Measurements from ENCODE around the gene NYNRIN. TPM values are rescaled to one million over a fixed set of nuclear protein-coding genes. Genes with fewer than 3 reads are reported as not detected.

The NYNRIN gene
- total RNA-seq, 2 donors from 2014 or later = 13.0 to 26.7 TPM

GRCh38 chr14:24415421-24416253 is 16.8 kb downstream of the NYNRIN start:
- no peaks in the 10 kb centered on the region for H3K9me3 ChIP-seq
- H3K4me1 ChIP-seq = peaks cover 4% of the 10 kb centered on the region
- H3K36me3 ChIP-seq = no peaks in the 10 kb centered on the region
- H3K27me3 ChIP-seq = no peaks in the 10 kb centered on the region
- intact Hi-C loops (cut with DNase I) = no loop called here
- no peak overlapping the region for H3K9ac ChIP-seq (ENCODE audit: low read depth in 2 of 2, low read length in 2 of 2)
- no peak for DNase-seq
- H3K27ac ChIP-seq = no peak overlapping the region
- H3K4me3 ChIP-seq = no peak overlapping the region
- TF ChIP-seq CTCF (IDR thresholded peaks at IDR 0.05) = no peak

- TF ChIP-seq CTCF (IDR thresholded peaks at IDR 0.05) = no peak
- intact Hi-C loops (cut with DNase I) = no loop called here
- Histone ChIP-seq H3K9me3 (no peaks in the 10 kb centered on the region), H3K9ac (ENCODE audit: low read depth in 2 of 2, low read length in 2 of 2) (no peak overlapping the region), H3K4me1 (peaks cover 4% of the 10 kb centered on the region), H3K27me3 (no peaks in the 10 kb centered on the region), H3K4me3 (no peak overlapping the region), H3K36me3 (no peaks in the 10 kb centered on the region), H3K27ac (no peak overlapping the region)
- DNase-seq = no peak
Measured at GRCh38 chr14:24416254-24416931, 17.6 kb downstream of the NYNRIN start.

- Histone ChIP-seq H3K9me3 (no peaks in the 10 kb centered on the region), H3K36me3 (no peaks in the 10 kb centered on the region), H3K9ac (ENCODE audit: low read depth in 2 of 2, low read length in 2 of 2) (no peak overlapping the region), H3K4me1 (peaks cover 4% of the 10 kb centered on the region), H3K27ac (no peak overlapping the region), H3K4me3 (no peak overlapping the region), H3K27me3 (no peaks in the 10 kb centered on the region)
- DNase-seq = no peak
- intact Hi-C loops (cut with DNase I) = no loop called here
- TF ChIP-seq CTCF (IDR thresholded peaks at IDR 0.05) = no peak
Measured at GRCh38 chr14:24416932-24417619, 18.3 kb downstream of the NYNRIN start.

- no peak overlapping the region for H3K4me3 ChIP-seq
- H3K36me3 ChIP-seq = no peaks in the 10 kb centered on the region
- H3K4me1 ChIP-seq = peaks cover 4% of the 10 kb centered on the region
- intact Hi-C loops (cut with DNase I) = no loop called here
- H3K9me3 ChIP-seq = no peaks in the 10 kb centered on the region
- no peaks in the 10 kb centered on the region for H3K27me3 ChIP-seq
- no peak for DNase-seq
- peak overlapping the region; percentile 72 for H3K27ac ChIP-seq
- peak overlapping the region in 1 of 2 donors; percentile 28 for H3K9ac ChIP-seq (ENCODE audit: low read depth in 2 of 2, low read length in 2 of 2)
- no peak for TF ChIP-seq CTCF (IDR thresholded peaks at IDR 0.05)
Measured at GRCh38 chr14:24417832-24418491, 19.2 kb downstream of the NYNRIN start.

GRCh38 chr14:24418492-24418873 is 19.7 kb downstream of the NYNRIN start:
- no peak for TF ChIP-seq CTCF (IDR thresholded peaks at IDR 0.05)
- no peak overlapping the region for H3K4me3 ChIP-seq
- H3K9me3 ChIP-seq = no peaks in the 10 kb centered on the region
- peaks cover 4% of the 10 kb centered on the region for H3K4me1 ChIP-seq
- H3K9ac ChIP-seq (ENCODE audit: low read depth in 2 of 2, low read length in 2 of 2) = peak overlapping the region in 1 of 2 donors; percentile 28
- peak; percentile 63 for DNase-seq
- H3K27ac ChIP-seq = peak overlapping the region; percentile 72
- H3K27me3 ChIP-seq = no peaks in the 10 kb centered on the region
- no peaks in the 10 kb centered on the region for H3K36me3 ChIP-seq
- intact Hi-C loops (cut with DNase I) = no loop called here
